NCI-H345 (cell line): ENCODE measurements around the gene TTC9B.

Source experiments
- DNase-seq: peaks from one replicate; lab custom pipeline; 2025; lab: John Stamatoyannopoulos, UW

TTC9B gene

GRCh38 chr19:40247735-40248262 lies 29.6 kb upstream of the TTC9B start:
- DNase-seq: no peak

DNA sequence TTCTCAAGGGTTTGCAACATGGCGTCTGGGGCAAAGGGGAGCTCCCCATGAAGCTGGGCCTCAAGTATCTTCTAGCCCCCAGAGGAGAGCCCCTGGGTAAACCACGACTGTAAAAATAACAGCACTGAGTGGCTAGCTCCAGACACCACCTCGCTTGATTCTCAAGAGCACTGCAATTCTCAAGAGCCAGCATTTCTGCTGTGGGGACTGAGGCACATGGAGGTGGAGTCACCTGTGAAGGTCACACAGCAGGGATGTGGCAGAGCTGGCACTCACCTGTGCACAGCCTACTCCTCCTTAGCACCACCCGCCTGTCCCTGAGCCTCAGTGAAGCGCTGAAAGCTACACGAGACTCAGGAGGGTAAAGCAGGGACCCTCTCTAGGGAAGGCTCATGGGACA lies 29.0 kb upstream of the TTC9B start:
- no peak for DNase-seq

GRCh38 chr19:40246292-40247073 lies 28.3 kb upstream of the TTC9B start:
- DNase-seq: no peak

- DNase-seq: no peak
Measured at GRCh38 chr19:40245506-40246128, 27.4 kb upstream of the TTC9B start.

DNA sequence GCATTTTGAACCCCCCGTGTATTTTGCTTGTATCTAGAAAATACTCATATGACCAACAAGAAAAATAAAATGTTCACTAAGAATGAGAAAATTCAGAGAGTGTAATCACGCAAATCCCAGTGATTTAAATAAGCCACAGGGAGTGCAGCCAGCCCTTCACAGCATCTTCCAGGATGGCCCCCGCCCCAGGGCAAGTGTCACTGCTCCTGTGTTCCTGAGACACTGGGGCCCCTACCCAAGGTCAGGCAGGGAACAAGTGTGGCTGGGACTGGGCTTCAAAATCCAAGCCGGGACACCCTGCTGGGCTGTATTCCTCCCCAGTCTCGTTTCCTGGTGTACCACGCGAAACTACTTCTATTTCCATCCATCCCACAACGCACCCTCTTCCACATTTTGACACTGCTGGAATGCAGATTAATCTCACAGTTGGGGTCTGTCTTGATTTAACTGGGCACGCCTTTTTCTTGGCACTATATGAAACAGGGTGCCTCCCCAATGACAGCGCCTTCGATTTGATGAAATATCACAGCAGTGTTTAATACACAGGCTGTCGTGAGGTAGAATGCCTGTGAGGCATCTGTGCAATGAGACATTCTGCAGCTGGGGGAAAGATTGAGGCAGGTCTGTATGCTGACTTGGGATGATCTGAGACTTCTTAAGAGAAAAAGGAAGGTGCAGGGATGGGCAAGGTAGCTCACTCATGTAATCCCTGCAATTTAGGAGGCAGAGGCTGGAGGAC lies 26.6 kb upstream of the TTC9B start:
- DNase-seq: no peak

- no peak for DNase-seq
Measured at GRCh38 chr19:40243181-40243580, 25.0 kb upstream of the TTC9B start.

DNA sequence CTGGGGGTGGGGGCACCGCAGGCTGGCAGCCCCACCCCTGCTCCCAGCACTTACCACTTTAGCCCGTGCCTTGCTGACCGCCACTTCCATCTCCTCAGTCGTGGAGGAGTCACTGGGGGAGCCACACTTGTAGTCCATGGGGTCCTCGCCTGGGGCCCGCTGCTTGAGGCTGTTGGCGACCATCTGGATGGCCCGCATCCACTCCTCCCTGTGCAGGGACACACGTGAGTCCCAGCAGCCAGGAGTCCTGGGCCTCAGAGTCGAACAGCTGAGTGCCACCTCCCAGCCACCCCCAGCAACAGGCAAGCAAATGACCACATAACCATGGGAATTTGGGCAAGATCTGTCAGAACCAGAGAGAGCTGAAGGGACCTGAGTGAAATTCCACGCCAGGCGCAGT lies 24.3 kb upstream of the TTC9B start:
- DNase-seq: no peak

GRCh38 chr19:40241809-40242384 lies 23.7 kb upstream of the TTC9B start:
- no peak for DNase-seq

DNA sequence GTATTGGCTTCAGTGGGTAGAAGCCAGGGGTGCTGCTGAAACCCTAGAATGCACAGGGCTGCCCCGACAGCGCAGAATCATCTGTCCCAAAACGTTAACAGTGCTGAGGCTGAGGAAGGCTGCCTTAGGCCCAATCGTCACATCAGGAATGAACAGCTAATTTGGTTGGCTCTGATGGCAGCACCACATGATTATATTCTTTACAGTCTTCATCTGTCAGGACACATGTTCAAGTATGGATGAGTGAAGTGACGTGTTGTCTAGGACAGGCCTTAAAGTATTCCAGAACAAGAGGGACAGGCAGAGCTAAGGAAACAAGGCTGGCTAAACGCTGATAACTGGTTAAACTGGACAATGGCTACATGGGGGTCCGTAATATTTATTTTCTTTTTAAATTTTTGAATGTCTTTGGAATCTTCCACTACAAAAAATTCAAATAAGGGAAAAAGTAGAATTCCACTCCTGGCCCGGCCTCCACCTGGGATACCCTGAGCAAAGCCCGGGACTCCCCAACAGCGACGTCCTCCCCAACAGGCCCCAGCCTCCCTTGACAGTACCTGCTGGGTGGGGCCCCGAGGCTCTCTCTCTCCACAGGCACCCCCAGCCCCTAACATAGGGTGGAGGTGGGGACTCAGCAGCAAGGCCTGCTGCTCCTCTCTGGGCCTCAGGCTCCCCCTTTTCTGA lies 23.1 kb upstream of the TTC9B start:
- no peak for DNase-seq

GRCh38 chr19:40240332-40240731 lies 22.1 kb upstream of the TTC9B start:
- DNase-seq: no peak

GRCh38 chr19:40239415-40240226 lies 21.4 kb upstream of the TTC9B start:
- DNase-seq: no peak

- DNase-seq: no peak
Measured at GRCh38 chr19:40238775-40239174, 20.6 kb upstream of the TTC9B start.

DNA sequence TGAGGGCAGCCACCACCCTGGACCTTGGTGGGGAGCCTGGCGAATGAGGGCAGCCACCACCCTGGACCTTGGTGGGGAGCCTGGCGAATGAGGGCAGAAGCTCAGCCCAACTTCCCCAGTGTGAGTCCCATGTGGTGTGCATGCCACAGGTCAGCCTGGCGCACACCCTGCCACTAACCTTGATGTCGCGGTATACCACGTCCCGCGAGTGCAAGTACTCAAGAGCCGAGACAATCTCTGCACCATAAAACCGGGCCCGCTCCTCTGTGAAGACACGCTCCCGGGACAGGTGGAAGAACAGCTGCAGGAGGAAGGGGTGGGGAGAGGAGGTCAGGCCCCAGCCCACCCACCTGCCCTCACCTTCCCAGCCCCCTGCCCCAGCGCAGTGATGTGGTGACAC lies 19.6 kb upstream of the TTC9B start:
- no peak for DNase-seq

DNA sequence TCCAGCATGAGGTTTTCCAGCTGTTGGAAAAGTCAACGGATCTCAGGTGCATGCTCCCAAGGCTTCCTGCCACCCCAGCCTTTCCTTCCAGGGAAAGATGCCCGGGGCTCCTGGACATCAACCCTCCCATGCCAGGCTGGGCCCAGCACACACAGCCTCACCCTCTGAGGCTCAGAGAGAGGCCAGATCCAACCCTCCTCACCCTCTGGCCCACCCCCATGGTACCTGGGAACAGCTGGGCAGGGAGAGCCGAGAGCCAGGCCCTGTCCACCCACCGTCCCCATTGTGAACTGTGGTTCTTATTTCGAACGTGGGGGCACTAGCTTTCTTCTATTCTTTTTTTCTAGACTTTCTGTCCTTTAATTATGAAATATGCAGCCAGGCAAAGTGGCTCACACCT lies 18.2 kb upstream of the TTC9B start:
- DNase-seq: no peak

DNA sequence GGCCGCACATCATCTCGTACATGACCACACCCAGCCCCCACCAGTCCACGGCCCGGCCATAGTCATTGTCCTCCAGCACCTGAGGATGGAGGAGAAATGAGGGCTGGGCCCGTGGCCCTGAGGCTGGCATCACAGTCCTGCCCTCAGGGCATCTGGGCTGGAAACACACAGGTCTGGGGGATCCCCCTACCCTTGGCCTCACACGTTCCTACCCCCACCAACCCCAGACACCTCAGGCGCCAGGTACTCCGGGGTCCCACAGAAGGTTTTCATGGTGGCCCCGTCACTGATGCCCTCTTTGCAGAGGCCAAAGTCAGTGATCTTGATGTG lies 17.8 kb upstream of the TTC9B start:
- no peak for DNase-seq

DNA sequence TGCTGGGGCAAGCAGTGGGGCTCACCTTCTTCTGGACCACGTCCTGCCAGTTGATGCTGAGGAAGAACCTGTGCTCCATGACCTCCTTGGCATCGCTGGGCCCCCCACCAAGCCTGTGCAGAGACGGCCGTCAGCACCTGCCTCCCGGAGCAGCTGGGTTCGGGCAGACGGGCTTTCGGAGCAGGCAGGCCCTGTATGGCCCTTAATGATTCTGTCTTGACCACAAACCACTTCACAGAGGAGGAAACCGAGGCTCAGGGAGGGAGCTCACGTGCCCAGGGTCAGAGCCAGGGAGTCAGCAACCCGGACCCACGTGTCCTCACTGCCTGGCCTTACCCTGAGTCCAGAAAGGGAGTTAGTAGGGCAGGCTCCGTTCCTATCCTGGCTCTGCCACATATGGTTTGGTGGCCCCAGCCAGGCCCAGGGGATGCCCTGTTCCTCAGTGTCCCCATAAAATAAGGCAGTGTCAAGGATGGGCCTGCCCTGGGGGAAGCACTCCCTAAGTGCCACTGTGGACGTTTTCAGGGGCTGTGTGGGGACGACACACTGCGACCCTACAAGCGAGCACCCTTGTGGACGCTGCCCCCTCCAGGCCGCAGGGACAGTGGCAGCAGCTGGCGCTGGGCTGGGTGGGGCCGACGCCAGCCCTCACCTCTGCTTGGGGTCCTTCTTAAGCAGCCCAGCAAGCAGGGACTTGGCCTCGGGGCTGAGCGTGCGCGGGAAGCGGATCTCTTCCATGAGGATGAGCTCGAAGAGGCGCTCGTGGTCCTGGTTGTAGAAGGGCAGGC lies 17.2 kb upstream of the TTC9B start:
- DNase-seq: no peak

- no peak for DNase-seq
Measured at GRCh38 chr19:40234429-40235237, 16.4 kb upstream of the TTC9B start.

DNA sequence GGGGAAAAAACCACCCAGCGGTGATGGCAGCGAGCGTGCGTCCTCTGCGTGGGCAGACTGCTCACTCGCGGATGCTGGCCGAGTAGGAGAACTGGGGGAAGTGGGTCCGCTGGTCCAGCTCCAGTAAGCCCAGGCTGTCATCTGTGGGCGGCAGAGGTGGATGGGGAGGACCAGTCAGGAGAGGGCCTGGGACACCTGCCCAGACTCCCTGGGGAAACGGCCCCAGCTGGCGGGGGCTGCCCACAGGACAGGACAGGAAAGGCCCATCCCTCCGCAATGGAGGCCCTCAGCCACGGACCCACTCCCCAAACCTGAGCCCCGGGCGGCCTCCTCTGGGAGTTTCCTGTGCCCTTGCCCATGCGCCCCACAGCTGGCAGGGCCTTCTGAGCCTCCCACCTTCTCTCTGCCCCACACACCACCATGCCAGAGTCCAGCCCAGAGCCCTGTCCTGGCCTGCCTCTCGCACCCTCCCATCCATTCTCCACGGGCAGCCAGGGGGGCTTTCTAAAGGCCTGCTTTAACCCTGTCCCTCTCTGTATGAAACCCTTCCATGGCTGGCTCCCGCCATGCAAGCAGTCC lies 15.7 kb upstream of the TTC9B start:
- DNase-seq: no peak
